Erythroblast (primary cell): ENCODE measurements around the gene PRKG1.

Source experiments
- GATA1 ChIP-seq: IDR thresholded peaks from 2 replicates; pipeline ENCODE4 v1.6.1; 2011; ENCODE audit warnings: low read depth, mild to moderate bottlenecking, control low read depth, low read length, moderate library complexity
- POLR2A ChIP-seq: IDR thresholded peaks from 2 replicates; pipeline ENCODE4 v1.6.1; 2011; ENCODE audit warnings: mild to moderate bottlenecking, low read length

- TF ChIP-seq POLR2A (no peak), GATA1 (no peak)
Measured at GRCh38 chr10:51861051-51861450, 786.8 kb downstream of the PRKG1 start.
